Peyer's patch (tissue), 4 donors: ENCODE data around the gene FAS. TPM values are rescaled to one million over a fixed set of nuclear protein-coding genes. Genes with fewer than 3 reads are reported as not detected.
A peak's percentile ranks its signal among the peaks of the same experiment; 100 is the strongest.

ENCODE experiments used
- DNase-seq, 3 donors: peaks; one replicate each; pipeline ENCODE4 v3.0.0-alpha.2; 2017 to 2019
- H3K27ac ChIP-seq, 4 donors: fragments of 200-600 bp; sonication (generic); one replicate each; pipeline ENCODE4 v1.5.1; 2016 to 2019
- H3K27me3 ChIP-seq, 2 donors: fragments of 200-600 bp; sonication (generic); one replicate each; pipeline ENCODE4 v1.5.1; 2019
- H3K36me3 ChIP-seq, 3 donors: fragments of 200-600 bp; sonication (generic); one replicate each; pipeline ENCODE4 v1.5.1; 2016 to 2019
- H3K4me1 ChIP-seq, 4 donors: fragments of 200-600 bp; sonication (generic); one replicate each; pipeline ENCODE4 v1.5.1; 2016 to 2019
- H3K4me3 ChIP-seq, 4 donors: fragments of 200-600 bp; sonication (generic); 1 replicate in 3 of 4; 2 replicates in 1 of 4; pipeline ENCODE4 v1.5.1; 2016 to 2019; ENCODE audit warnings: mild to moderate bottlenecking in 1 of 4
- H3K9me3 ChIP-seq, 4 donors: fragments of 200-600 bp; sonication (generic); one replicate each; pipeline ENCODE4 v1.5.1; 2016 to 2019; ENCODE audit warnings: mild to moderate bottlenecking in 1 of 4
- CTCF ChIP-seq, 6 experiments: fragments of 450-650 bp in 4 of 6; fragments of 200-600 bp in 2 of 6; sonication (generic) in 1 of 6; IDR thresholded peaks; one replicate each; pipeline ENCODE4 v1.5.1; 2017 to 2019; ENCODE audit warnings: antibody characterized with exemption in 6 of 6, mild to moderate bottlenecking in 3 of 6, moderate library complexity in 1 of 6
- POLR2A ChIP-seq, 2 donors: fragments of 450-650 bp; IDR thresholded peaks; one replicate each; pipeline ENCODE4 v1.5.1; 2017; ENCODE audit warnings: antibody characterized with exemption in 2 of 2, mild to moderate bottlenecking in 2 of 2, moderate library complexity in 2 of 2
- total RNA-seq, 4 donors: library from RNA; depleted of rRNA; stranded (reverse); fragments of >200 nt; gene quantifications; one replicate each; pipeline ENCODE4 v1.1.0, GENCODE V29; 2016

Gene FAS
- total RNA-seq, 4 donors from 2014 or later: 25.9 to 81.7 (median 29.2) TPM

GRCh38 chr10:89025453-89025852, 34.9 kb downstream of the FAS start:
- Histone ChIP-seq H3K27me3 (no peaks in the 10 kb centered on the region), H3K4me3 (no peak overlapping the region), H3K4me1 (no peaks in the 10 kb centered on the region), H3K27ac (no peak overlapping the region), H3K9me3 (no peaks in the 10 kb centered on the region), H3K36me3 (peaks cover 0 to 2% (median 0%) of the 10 kb centered on the region in 3 donors)
- DNase-seq: no peak
- TF ChIP-seq POLR2A (IDR thresholded peaks at IDR 0.05) (no peak), CTCF (IDR thresholded peaks at IDR 0.05) (no peak)

- DNase-seq: no peak
- Histone ChIP-seq H3K36me3 (no peaks in the 10 kb centered on the region), H3K4me1 (no peaks in the 10 kb centered on the region), H3K27me3 (no peaks in the 10 kb centered on the region), H3K9me3 (no peaks in the 10 kb centered on the region), H3K4me3 (no peak overlapping the region), H3K27ac (peak overlapping the region in 1 of 4 donors; percentile 3)
- no peak for TF ChIP-seq POLR2A (IDR thresholded peaks at IDR 0.05)
- no peak for TF ChIP-seq CTCF (IDR thresholded peaks at IDR 0.05)
These were observed 38.6 kb downstream of the FAS start for GRCh38 chr10:89029181-89029580.

GRCh38 chr10:89029785-89030437, 39.3 kb downstream of the FAS start:
- no peaks in the 10 kb centered on the region for H3K36me3 ChIP-seq
- no peak overlapping the region for H3K27ac ChIP-seq
- no peaks in the 10 kb centered on the region for H3K4me1 ChIP-seq
- no peak overlapping the region for H3K4me3 ChIP-seq
- no peaks in the 10 kb centered on the region for H3K27me3 ChIP-seq
- peak; percentile 62 to 87 (median 64) for DNase-seq
- TF ChIP-seq POLR2A (IDR thresholded peaks at IDR 0.05): no peak
- TF ChIP-seq CTCF (IDR thresholded peaks at IDR 0.05): peak; percentile 84 to 91 (median 88)
- H3K9me3 ChIP-seq: no peaks in the 10 kb centered on the region

GRCh38 chr10:89030791-89031190, 40.2 kb downstream of the FAS start:
- no peaks in the 10 kb centered on the region for H3K9me3 ChIP-seq
- no peak overlapping the region for H3K4me3 ChIP-seq
- TF ChIP-seq CTCF (IDR thresholded peaks at IDR 0.05) (no peak), POLR2A (IDR thresholded peaks at IDR 0.05) (no peak)
- H3K27ac ChIP-seq: no peak overlapping the region
- H3K27me3 ChIP-seq: no peaks in the 10 kb centered on the region
- no peaks in the 10 kb centered on the region for H3K36me3 ChIP-seq
- H3K4me1 ChIP-seq: no peaks in the 10 kb centered on the region
- no peak for DNase-seq

- DNase-seq: no peak
- TF ChIP-seq CTCF (IDR thresholded peaks at IDR 0.05): no peak
- no peak for TF ChIP-seq POLR2A (IDR thresholded peaks at IDR 0.05)
- Histone ChIP-seq H3K4me1 (no peaks in the 10 kb centered on the region), H3K27me3 (no peaks in the 10 kb centered on the region), H3K36me3 (no peaks in the 10 kb centered on the region), H3K4me3 (no peak overlapping the region), H3K27ac (peak overlapping the region in 1 of 4 donors; percentile 1), H3K9me3 (no peaks in the 10 kb centered on the region)
These were observed 41.7 kb downstream of the FAS start for GRCh38 chr10:89032141-89032891.
